SK-N-SH (cell line): ENCODE results near the gene TNFRSF4.

Source experiments
- CTCF ChIP-seq: fragments of 200-600 bp; sonication (generic); IDR thresholded peaks from 2 replicates; pipeline ENCODE4 v1.6.1; 2017; ENCODE audit warnings: antibody characterized with exemption, mild to moderate bottlenecking, moderate library complexity
- ELF1 ChIP-seq: IDR thresholded peaks from 2 replicates; pipeline ENCODE4 v1.4.0; 2012
- EP300 ChIP-seq, 2 experiments: IDR thresholded peaks; 2 replicates each; pipeline versions ENCODE4 v1.4.0 to v1.6.1; 2012; ENCODE audit warnings: borderline replicate concordance in 1 of 2, low read depth in 1 of 2, low read length in 1 of 2
- GABPA ChIP-seq: IDR thresholded peaks from 2 replicates; pipeline ENCODE4 v1.4.0; 2012; ENCODE audit warnings: low read depth, mild to moderate bottlenecking
- GATA2 ChIP-seq: sonication (generic); formaldehyde crosslinking; IDR thresholded peaks from 2 replicates; pipeline ENCODE4 v1.5.0; 2020; ENCODE audit warnings: mild to moderate bottlenecking, missing genetic modification reagents
- MAX ChIP-seq: IDR thresholded peaks from 2 replicates; pipeline ENCODE4 v1.4.0; 2012; ENCODE audit warnings: low read depth
- PBX3 ChIP-seq: IDR thresholded peaks from 2 replicates; pipeline ENCODE4; 2012
- POLR2AphosphoS5 ChIP-seq: IDR thresholded peaks from 2 replicates; pipeline ENCODE4 v1.6.1; 2012; ENCODE audit warnings: low read depth, low read length
- RCOR1 ChIP-seq: fragments of 150-350 bp; IDR thresholded peaks from 2 replicates; pipeline ENCODE4 v1.6.1; 2017; ENCODE audit warnings: antibody characterized with exemption, low read length
- REST ChIP-seq: IDR thresholded peaks from 2 replicates; pipeline ENCODE4 v1.6.1; 2012; ENCODE audit warnings: mild to moderate bottlenecking, low read depth, low read length, moderate library complexity
- RFX5 ChIP-seq: IDR thresholded peaks from 2 replicates; pipeline ENCODE4 v1.6.1; 2012; ENCODE audit warnings: mild to moderate bottlenecking, improper control_type of control experiment, low read length
- TAF1 ChIP-seq: IDR thresholded peaks from 2 replicates; pipeline ENCODE4 v1.6.1; 2012; ENCODE audit warnings: low read depth, mild to moderate bottlenecking, low read length, moderate library complexity, borderline replicate concordance
- ZBTB33 ChIP-seq: IDR thresholded peaks from 2 replicates; pipeline ENCODE4 v1.4.0; 2012; ENCODE audit warnings: low read depth, borderline replicate concordance

- no peak for TF ChIP-seq PBX3
- no peak for TF ChIP-seq CTCF
- no peak for TF ChIP-seq GATA2 (CRISPR knock-in tag)
- TF ChIP-seq POLR2AphosphoS5: no peak
- no peak for TF ChIP-seq ZBTB33
- TF ChIP-seq REST: no peak
- TF ChIP-seq GABPA: no peak
- TF ChIP-seq TAF1: no peak
- no peak for TF ChIP-seq MAX
- TF ChIP-seq EP300 (IDR thresholded peaks at IDR 0.05; ENCODE audit: borderline replicate concordance in 1 of 2, low read depth in 1 of 2, low read length in 1 of 2): no peak
- no peak for TF ChIP-seq ELF1
- TF ChIP-seq RFX5: no peak
- no peak for TF ChIP-seq RCOR1
Observed at GRCh38 chr1:1236176-1236763, 22.3 kb upstream of the TNFRSF4 start.
